Trophoblast cell (in vitro differentiated cells and primary cell): Measurements from ENCODE around the gene HHATL.
"Not testable (repeated sequence)": the region's sequence is repeated elsewhere in the genome, so short reads cannot be mapped to it uniquely, and the experiment has no call there.

ENCODE experiments used
- DNase-seq, 2 donors: peaks; one replicate each; pipeline ENCODE4 v3.0.0-alpha.2; 2016
- H2AFZ ChIP-seq: 2 replicates; pipeline ENCODE4 v1.6.1; 2013; ENCODE audit warnings: low read length, moderate library complexity, mild to moderate bottlenecking; ENCODE audit not compliant: insufficient read depth, poor library complexity
- H2AK5ac ChIP-seq: 2 replicates; pipeline ENCODE4 v1.6.1; 2013; ENCODE audit warnings: mild to moderate bottlenecking, low read length
- H2BK120ac ChIP-seq: 2 replicates; pipeline ENCODE4 v1.6.1; 2013; ENCODE audit warnings: low read length, mild to moderate bottlenecking, moderate library complexity; ENCODE audit not compliant: insufficient read depth, poor library complexity
- H2BK12ac ChIP-seq: 2 replicates; pipeline ENCODE4 v1.6.1; 2013; ENCODE audit warnings: mild to moderate bottlenecking, low read length, moderate library complexity
- H2BK5ac ChIP-seq: 2 replicates; pipeline ENCODE4 v1.6.1; 2013; ENCODE audit warnings: low read length, low read depth, moderate library complexity, mild to moderate bottlenecking; ENCODE audit not compliant: poor library complexity
- H3K14ac ChIP-seq: 2 replicates; pipeline ENCODE4 v1.6.1; 2013; ENCODE audit warnings: mild to moderate bottlenecking, low read length
- H3K18ac ChIP-seq: 2 replicates; pipeline ENCODE4 v1.6.1; 2013; ENCODE audit warnings: mild to moderate bottlenecking, low read length
- H3K23ac ChIP-seq: 2 replicates; pipeline ENCODE4 v1.6.1; 2013; ENCODE audit warnings: low read length
- H3K27ac ChIP-seq: 2 replicates; pipeline ENCODE4 v1.5.1; 2013; ENCODE audit warnings: low read depth, mild to moderate bottlenecking, inconsistent platforms, low read length, moderate library complexity
- H3K27me3 ChIP-seq: 2 replicates; pipeline ENCODE4 v1.6.1; 2013; ENCODE audit warnings: inconsistent platforms, mild to moderate bottlenecking, low read length, moderate library complexity; ENCODE audit not compliant: insufficient read depth
- H3K36me3 ChIP-seq, 2 experiments: 1 replicate in 1 of 2; 2 replicates in 1 of 2; pipeline ENCODE4 v1.6.1; 2013; ENCODE audit warnings: low read length in 2 of 2, mild to moderate bottlenecking in 2 of 2, moderate library complexity in 1 of 2; ENCODE audit not compliant: insufficient read depth in 2 of 2, control insufficient read depth in 1 of 2
- H3K4ac ChIP-seq: 2 replicates; pipeline ENCODE4 v1.6.1; 2013; ENCODE audit warnings: low read depth, mild to moderate bottlenecking, low read length, moderate library complexity
- H3K4me1 ChIP-seq, 2 experiments: 1 replicate in 1 of 2; 2 replicates in 1 of 2; pipeline ENCODE4 v1.6.1; 2013; ENCODE audit warnings: low read length in 2 of 2, mild to moderate bottlenecking in 2 of 2, moderate library complexity in 1 of 2; ENCODE audit not compliant: insufficient read depth in 2 of 2, control insufficient read depth in 1 of 2
- H3K4me2 ChIP-seq: 2 replicates; pipeline ENCODE4 v1.6.1; 2013; ENCODE audit warnings: inconsistent platforms, mild to moderate bottlenecking, low read length, moderate library complexity
- H3K4me3 ChIP-seq: 2 replicates; pipeline ENCODE4 v1.5.1; 2013; ENCODE audit warnings: mild to moderate bottlenecking, low read depth, low read length, inconsistent platforms
- H3K79me1 ChIP-seq: one replicate; pipeline ENCODE4 v1.6.1; 2013; ENCODE audit warnings: low read length
- H3K79me2 ChIP-seq: 2 replicates; pipeline ENCODE4 v1.6.1; 2013; ENCODE audit warnings: low read length, mild to moderate bottlenecking; ENCODE audit not compliant: control insufficient read depth, insufficient read depth, poor library complexity
- H3K9ac ChIP-seq: 2 replicates; pipeline ENCODE4 v1.6.1; 2013; ENCODE audit warnings: mild to moderate bottlenecking, low read length
- H3K9me3 ChIP-seq: 2 replicates; pipeline ENCODE4 v1.6.1; 2013; ENCODE audit warnings: low read depth, mild to moderate bottlenecking, control low read depth, inconsistent platforms, low read length; ENCODE audit not compliant: insufficient read depth
- H4K12ac ChIP-seq: 2 replicates; pipeline ENCODE4 v1.6.1; 2013; ENCODE audit warnings: low read depth, mild to moderate bottlenecking, low read length, moderate library complexity
- H4K8ac ChIP-seq: 2 replicates; pipeline ENCODE4 v1.6.1; 2013; ENCODE audit warnings: low read depth, mild to moderate bottlenecking, low read length, moderate library complexity
- H4K91ac ChIP-seq: one replicate; pipeline ENCODE4 v1.6.1; 2013; ENCODE audit warnings: low read depth, mild to moderate bottlenecking, low read length, moderate library complexity
- WGBS: extraction: QIAGEN DNeasy Blood & Tissue Kit; methylation state at CpG from one replicate; pipeline ENCODE4 v1.1.7; 2013; ENCODE audit warnings: missing lambda C conversion rate; ENCODE audit not compliant: insufficient read length, insufficient coverage; ENCODE audit errors: extremely low coverage; 5-methylcytosine and 5-hydroxymethylcytosine counted together

Gene HHATL

GRCh38 chr3:42725454-42725853 is 22.9 kb upstream of the HHATL start:
- Histone ChIP-seq H4K12ac (no peak overlapping the region), H2BK120ac (no peak overlapping the region), H2AFZ (no peak overlapping the region), H4K91ac (no peak overlapping the region), H2AK5ac (no peak overlapping the region), H3K27me3 (peaks cover 2% of the 10 kb centered on the region), H3K18ac (no peak overlapping the region), H3K4me1 (no peaks in the 10 kb centered on the region), H3K14ac (no peak overlapping the region), H3K79me1 (no peaks in the 10 kb centered on the region), H2BK12ac (no peak overlapping the region), H3K27ac (no peak overlapping the region), H3K4me2 (no peak overlapping the region), H3K9me3 (peaks cover 3% of the 10 kb centered on the region), H3K79me2 (no peaks in the 10 kb centered on the region), H3K23ac (no peak overlapping the region), H3K4ac (no peak overlapping the region), H2BK5ac (no peak overlapping the region), H3K9ac (no peak overlapping the region), H3K4me3 (no peak overlapping the region), H3K36me3 (no peaks in the 10 kb centered on the region), H4K8ac (no peak overlapping the region)
- WGBS: no CpG with 5 or more reads among the region's 2 CpGs
- DNase-seq: no peak

- Histone ChIP-seq H3K4me1 (no peaks in the 10 kb centered on the region), H3K23ac (no peak overlapping the region), H2BK12ac (no peak overlapping the region), H4K8ac (no peak overlapping the region), H3K9me3 (no peaks in the 10 kb centered on the region), H3K36me3 (no peaks in the 10 kb centered on the region), H3K27me3 (no peaks in the 10 kb centered on the region), H3K14ac (no peak overlapping the region), H3K27ac (no peak overlapping the region), H3K79me1 (no peaks in the 10 kb centered on the region), H3K4ac (no peak overlapping the region), H3K9ac (no peak overlapping the region), H4K12ac (no peak overlapping the region), H3K18ac (no peak overlapping the region), H2AK5ac (no peak overlapping the region), H2AFZ (no peak overlapping the region), H4K91ac (no peak overlapping the region), H3K4me3 (no peak overlapping the region), H2BK120ac (no peak overlapping the region), H2BK5ac (no peak overlapping the region), H3K4me2 (no peak overlapping the region), H3K79me2 (no peaks in the 10 kb centered on the region)
- DNase-seq: no peak
- no CpG with 5 or more reads among the region's 2 CpGs for WGBS
Observed at GRCh38 chr3:42723219-42723618, 20.6 kb upstream of the HHATL start.

GRCh38 chr3:42722442-42722841 is 19.8 kb upstream of the HHATL start:
- H3K23ac ChIP-seq, H3K4me1 ChIP-seq, H4K8ac ChIP-seq, H2BK12ac ChIP-seq, DNase-seq, H3K4ac ChIP-seq, H3K4me3 ChIP-seq, H3K79me2 ChIP-seq, H3K9me3 ChIP-seq, H3K4me2 ChIP-seq, H3K79me1 ChIP-seq, H2BK120ac ChIP-seq, H4K91ac ChIP-seq, H3K27ac ChIP-seq, H3K36me3 ChIP-seq, H3K14ac ChIP-seq, H3K18ac ChIP-seq, H4K12ac ChIP-seq, H2AFZ ChIP-seq, H2BK5ac ChIP-seq, H3K27me3 ChIP-seq, H2AK5ac ChIP-seq, H3K9ac ChIP-seq: not testable (repeated sequence)
- WGBS: no CpG with 5 or more reads among the region's 3 CpGs

GRCh38 chr3:42721690-42722089 is 19.1 kb upstream of the HHATL start:
- Histone ChIP-seq H3K4me3 (no peak overlapping the region), H4K12ac (no peak overlapping the region), H3K27me3 (no peaks in the 10 kb centered on the region), H3K79me1 (no peaks in the 10 kb centered on the region), H3K27ac (no peak overlapping the region), H3K23ac (no peak overlapping the region), H2BK120ac (no peak overlapping the region), H3K4me2 (no peak overlapping the region), H2BK5ac (no peak overlapping the region), H3K9me3 (no peaks in the 10 kb centered on the region), H3K9ac (no peak overlapping the region), H4K8ac (no peak overlapping the region), H3K4me1 (no peaks in the 10 kb centered on the region), H2BK12ac (no peak overlapping the region), H3K4ac (no peak overlapping the region), H3K14ac (no peak overlapping the region), H3K79me2 (no peaks in the 10 kb centered on the region), H4K91ac (no peak overlapping the region), H3K36me3 (no peaks in the 10 kb centered on the region), H3K18ac (no peak overlapping the region), H2AK5ac (no peak overlapping the region), H2AFZ (no peak overlapping the region)
- no peak for DNase-seq
- no CpG with 5 or more reads among the region's 1 CpG for WGBS
